SIG-M5 treated with dmso at 0.1 percent for 504 hours (cell line): ENCODE measurements around the gene MPPE1.

Experiments used
- DNase-seq: peaks from one replicate; lab custom pipeline; 2025; ENCODE audit not compliant: unreplicated experiment; lab: John Stamatoyannopoulos, UW

The MPPE1 gene

GRCh38 chr18:11908182-11909060 is at the start of gene MPPE1:
TSS of gene MPPE1 (minus strand) at chr18:11908317. CDS start at chr18:11897264, 11,053 bp downstream.
- DNase-seq: peak; percentile 90

GRCh38 chr18:11957636-11958035 is 49.5 kb upstream of the MPPE1 start:
- no peak for DNase-seq

- no peak for DNase-seq
Measured at GRCh38 chr18:11956371-11957308, 48.5 kb upstream of the MPPE1 start.

- peak; percentile 74 for DNase-seq
Measured at GRCh38 chr18:11955239-11956029, 47.3 kb upstream of the MPPE1 start.

- no peak for DNase-seq
Measured at GRCh38 chr18:11953113-11953512, 45.0 kb upstream of the MPPE1 start.

GRCh38 chr18:11951390-11951851 is 43.3 kb upstream of the MPPE1 start:
- DNase-seq: no peak

GRCh38 chr18:11950824-11951223 is 42.7 kb upstream of the MPPE1 start:
- DNase-seq: no peak

GRCh38 chr18:11948852-11949523 is 40.9 kb upstream of the MPPE1 start:
- no peak for DNase-seq

- DNase-seq: peak; percentile 87
Measured at GRCh38 chr18:11947214-11948191, 39.4 kb upstream of the MPPE1 start.

GRCh38 chr18:11946756-11947155 is 38.6 kb upstream of the MPPE1 start:
- DNase-seq: no peak

- DNase-seq: peak; percentile 67
Measured at GRCh38 chr18:11945834-11946659, 37.9 kb upstream of the MPPE1 start.

GRCh38 chr18:11944786-11945185 is 36.7 kb upstream of the MPPE1 start:
- no peak for DNase-seq

GRCh38 chr18:11944252-11944651 is 36.1 kb upstream of the MPPE1 start:
- DNase-seq: no peak

- DNase-seq: no peak
Measured at GRCh38 chr18:11943551-11943950, 35.4 kb upstream of the MPPE1 start.

GRCh38 chr18:11940956-11941355 is 32.8 kb upstream of the MPPE1 start:
- DNase-seq: no peak

GRCh38 chr18:11937874-11938478 is 29.9 kb upstream of the MPPE1 start:
- peak; percentile 61 for DNase-seq

GRCh38 chr18:11932393-11932792 is 24.3 kb upstream of the MPPE1 start:
- DNase-seq: no peak

- DNase-seq: no peak
Measured at GRCh38 chr18:11927497-11927896, 19.4 kb upstream of the MPPE1 start.
